Muscle of back (tissue), 11 donors: ENCODE results near the gene PRKCB. TPM values are rescaled to one million over a fixed set of nuclear protein-coding genes. Genes with fewer than 3 reads are reported as not detected.
"Not testable (repeated sequence)": the region's sequence is repeated elsewhere in the genome, so short reads cannot be mapped to it uniquely, and the experiment has no call there.

Source experiments
- DNase-seq, 3 donors: peaks; one replicate each; pipeline versions ENCODE4 v3.0.0 to v3.0.0-alpha.2; 2013
- polyA plus RNA-seq, 10 donors: library from polyadenylated mRNA; unstranded; fragments of 120-200 nt; gene quantifications; one replicate each; pipeline ENCODE4 v1.2.1, GENCODE V29; 2013; ENCODE audit not compliant: insufficient read length in 10 of 10

The PRKCB gene
- polyA plus RNA-seq, 10 donors = 1.2 to 3.6 (median 1.7) TPM

DNA sequence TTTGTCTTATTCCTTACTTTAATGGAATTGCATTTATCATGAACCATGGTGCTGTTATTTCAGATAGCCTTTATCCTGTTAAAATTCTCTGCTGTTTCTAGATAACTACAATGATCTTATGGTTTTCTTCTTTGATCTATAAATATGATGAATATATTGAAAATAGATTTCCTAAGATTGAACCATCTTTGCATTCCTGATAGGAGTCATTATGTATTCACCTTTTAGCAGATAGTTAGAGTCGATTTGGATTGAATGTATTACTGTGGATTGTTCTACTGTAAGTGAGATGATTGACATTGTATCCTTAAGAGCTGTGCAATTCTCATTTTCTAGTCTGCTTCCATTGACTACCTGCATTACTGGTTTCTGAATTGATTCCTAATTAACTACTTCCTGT lies 255.3 kb downstream of the PRKCB start:
- DNase-seq = no peak

DNA sequence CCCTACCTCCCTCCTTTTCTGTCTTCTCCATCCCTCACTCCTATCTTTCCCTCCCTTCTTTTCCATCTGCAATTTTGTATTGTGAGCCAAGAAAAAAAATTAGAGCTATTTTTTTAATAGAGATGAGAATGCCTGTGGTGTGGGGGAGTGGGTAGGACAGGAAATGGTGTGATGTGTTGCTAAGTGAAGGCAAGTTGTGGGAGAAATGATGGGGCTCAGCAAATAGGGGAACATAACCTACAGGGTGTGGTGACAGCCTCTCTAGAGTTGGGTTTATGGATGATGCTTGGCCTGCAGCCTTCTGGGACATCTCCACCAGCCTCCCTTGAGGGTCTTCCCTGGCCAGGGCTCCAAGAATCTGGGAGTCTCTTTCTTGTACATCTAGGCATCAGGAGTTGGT lies 257.3 kb downstream of the PRKCB start:
- DNase-seq = no peak

DNA sequence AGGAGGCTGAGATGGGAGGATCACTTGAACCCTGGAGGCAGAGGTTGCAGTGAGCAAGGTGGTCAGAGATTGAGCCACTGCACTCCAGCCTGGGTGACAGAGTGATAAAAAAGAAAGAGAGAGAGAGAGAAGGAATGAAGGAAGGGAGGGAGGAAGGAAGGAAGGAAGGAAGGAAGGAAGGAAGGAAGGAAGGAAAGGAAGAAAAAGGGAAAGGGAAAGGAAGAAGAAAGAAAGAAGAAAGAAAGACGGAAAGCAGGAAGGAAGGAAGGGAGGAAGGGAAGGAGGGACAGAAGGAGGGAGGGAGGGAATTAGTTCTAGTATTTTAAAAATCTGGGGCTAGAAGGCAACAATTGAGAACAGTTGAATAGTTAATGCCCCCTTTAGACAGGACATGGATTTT lies 258.9 kb downstream of the PRKCB start:
- DNase-seq = no peak

DNA sequence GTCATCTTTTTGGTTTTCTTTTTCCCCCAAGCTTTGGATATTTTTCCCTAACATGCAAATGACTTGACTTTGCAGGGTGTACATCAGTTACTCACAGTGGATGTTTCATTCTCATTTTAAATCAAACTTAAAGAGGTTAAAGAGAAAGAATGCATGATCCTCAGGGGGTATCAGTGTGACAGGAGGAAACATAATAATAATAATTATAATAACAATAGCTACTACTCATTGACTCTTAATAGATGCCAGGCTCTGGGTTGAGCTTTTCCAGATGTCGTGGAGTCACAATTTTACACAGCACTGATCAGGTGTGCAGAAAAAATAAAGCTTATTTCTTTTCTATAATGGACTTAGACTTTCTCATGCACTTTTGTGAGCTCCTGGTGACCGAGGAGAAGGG lies 263.1 kb downstream of the PRKCB start:
- DNase-seq = no peak

DNA sequence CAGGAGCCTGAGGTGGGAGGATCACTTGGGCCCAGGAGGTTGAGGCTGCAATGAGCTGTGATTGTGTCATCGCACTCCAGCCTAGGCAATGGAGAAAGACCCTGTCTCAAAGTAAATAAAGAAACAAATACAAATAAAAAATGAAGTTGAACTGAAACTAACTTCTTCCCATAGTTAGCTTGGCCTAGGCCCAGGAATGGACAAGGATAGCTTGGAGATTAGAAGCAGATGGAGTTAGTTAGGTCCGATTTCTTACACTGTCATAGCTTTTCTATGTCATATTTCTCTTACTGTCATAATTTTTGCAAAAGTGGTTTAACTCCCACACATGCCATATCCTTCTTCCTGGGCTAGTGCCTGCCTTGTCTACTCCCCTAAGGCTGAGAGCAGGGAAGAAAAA lies 265.6 kb downstream of the PRKCB start:
- DNase-seq = peak in 2 of 3 donors; percentile 17 to 39

DNA sequence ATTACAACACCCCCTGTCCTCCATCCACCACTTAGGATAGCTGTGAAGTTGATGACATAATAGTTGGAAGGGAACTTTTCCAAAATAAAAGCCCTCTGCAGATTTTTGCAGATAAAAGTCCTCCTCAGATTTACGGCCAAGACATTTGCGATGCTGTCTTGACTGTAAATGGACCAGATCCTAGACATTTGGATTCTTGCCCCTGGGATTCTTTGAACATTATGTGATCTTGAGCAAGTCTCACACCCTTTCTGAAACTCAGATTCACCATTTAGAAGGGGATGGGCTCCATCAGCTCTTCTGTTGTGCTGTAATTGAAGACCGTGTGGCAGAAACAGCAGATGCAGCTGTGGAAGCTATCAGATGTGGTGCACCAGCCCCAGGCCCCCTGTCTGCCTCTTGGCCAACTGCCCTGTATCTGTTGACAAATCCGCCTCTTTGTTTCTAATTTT lies 266.5 kb downstream of the PRKCB start:
- DNase-seq = peak in 2 of 3 donors; percentile 29 to 55

DNA sequence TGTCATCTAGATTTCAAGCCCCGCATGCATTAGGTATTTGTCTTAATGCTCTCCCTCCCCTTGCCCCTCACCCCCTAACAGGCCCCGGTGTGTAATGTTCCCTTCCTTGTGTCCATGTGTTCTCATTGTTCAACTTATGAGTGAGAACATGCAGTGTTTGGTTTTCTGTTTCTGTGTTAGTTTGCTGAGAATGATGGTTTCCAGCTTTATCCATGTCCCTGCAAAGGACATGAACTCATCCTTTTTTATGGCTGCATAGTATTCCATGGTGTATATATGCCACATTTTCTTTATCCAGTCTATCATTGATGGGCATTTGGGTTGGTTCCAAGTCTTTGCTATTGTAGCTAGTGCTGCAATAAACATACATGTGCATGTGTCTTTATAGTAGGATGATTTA lies 269.7 kb downstream of the PRKCB start:
- DNase-seq = not testable (repeated sequence)

DNA sequence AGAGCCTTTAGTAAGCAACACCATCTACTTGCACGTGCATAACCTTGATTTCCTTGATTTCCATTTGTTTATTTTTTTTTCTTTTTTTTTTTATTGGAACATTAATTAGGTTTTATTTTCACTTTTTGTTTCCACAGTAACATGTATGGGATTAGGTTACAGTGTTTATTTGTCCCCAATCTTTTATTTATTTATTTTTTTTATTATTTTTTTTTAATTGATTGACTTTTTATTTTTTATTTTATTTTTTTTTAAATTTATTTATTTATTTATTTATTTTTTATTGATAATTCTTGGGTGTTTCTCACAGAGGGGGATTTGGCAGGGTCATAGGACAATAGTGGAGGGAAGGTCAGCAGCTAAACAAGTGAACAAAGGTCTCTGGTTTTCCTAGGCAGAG lies 272.3 kb downstream of the PRKCB start:
- not testable (repeated sequence) for DNase-seq

DNA sequence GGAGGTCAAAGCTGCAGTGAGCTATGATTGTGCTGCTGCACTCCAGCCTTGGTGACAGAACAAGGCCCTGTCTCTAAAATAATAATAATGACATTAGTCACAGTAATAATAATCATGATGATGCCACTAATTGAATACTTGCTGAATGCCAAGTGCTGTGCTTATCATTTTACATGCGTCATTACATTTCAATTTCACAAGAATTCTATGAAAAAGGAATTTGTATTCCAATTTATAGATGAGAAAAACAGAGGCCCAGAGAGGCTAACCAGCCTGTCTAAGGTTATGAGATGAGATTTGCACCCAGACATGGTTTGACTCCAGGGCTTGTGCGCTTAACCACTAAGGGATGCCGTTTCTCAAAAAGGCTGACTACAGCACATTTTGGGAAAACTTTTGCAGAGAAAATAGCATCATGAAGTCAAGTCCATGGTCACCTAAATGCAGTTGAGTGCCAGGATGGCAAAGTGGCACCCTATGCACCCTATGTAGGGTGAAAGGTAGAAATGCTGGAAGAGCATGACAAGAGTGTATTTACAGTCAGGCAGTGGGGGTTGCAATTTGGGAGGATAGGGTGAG lies 276.0 kb downstream of the PRKCB start:
- no peak for DNase-seq

DNA sequence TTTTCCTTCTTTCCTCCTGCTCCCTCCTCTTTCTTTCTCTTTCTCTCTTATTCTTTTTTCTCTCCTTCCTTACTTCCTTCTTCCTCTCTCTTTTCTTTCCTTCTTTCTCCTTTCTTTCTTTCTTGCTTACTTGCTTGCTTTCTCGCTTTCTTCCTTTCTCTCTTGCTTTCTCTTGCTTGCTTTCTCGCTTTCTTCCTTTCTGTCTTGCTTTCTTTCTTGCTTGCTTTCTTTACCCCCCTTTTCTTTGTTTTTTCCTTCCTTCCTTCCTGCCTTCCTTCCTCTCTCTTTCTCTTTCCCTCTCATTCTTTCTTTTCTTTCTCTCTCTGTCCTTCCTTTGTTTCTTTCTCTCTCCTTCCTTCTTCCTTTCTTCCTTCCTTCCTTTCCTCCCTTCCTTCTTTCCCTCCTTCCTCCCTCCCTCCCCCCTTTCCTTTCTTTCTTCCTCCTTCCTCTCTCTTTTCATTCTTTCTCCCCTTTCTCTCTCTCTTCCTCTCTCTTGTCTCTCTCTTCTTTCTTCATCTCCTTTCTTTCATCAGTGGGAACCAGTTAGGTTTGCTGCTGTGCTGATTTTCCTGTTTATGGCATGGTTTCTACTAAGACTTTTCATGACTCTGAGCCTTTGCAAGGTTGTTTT lies 277.4 kb downstream of the PRKCB start:
- no peak for DNase-seq

DNA sequence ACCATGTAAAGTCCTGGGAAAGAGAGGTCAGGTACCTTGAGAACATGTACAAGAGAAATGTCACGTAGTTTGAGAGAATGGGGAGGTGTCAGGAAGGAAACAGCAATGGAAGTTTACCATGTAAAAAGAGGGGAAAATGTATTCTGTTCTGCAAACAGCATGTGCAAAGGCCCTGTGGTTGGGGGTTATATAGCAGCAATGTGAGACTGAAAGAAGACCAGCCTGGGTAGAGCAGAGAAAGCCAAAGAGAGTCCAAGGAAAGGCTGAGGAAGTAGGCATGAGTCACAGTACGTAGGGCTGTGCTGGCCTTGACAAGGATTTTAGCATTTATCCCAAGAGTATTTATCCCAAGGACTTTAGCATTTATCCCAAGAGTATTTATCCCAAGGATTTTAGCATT lies 279.1 kb downstream of the PRKCB start:
- no peak for DNase-seq

DNA sequence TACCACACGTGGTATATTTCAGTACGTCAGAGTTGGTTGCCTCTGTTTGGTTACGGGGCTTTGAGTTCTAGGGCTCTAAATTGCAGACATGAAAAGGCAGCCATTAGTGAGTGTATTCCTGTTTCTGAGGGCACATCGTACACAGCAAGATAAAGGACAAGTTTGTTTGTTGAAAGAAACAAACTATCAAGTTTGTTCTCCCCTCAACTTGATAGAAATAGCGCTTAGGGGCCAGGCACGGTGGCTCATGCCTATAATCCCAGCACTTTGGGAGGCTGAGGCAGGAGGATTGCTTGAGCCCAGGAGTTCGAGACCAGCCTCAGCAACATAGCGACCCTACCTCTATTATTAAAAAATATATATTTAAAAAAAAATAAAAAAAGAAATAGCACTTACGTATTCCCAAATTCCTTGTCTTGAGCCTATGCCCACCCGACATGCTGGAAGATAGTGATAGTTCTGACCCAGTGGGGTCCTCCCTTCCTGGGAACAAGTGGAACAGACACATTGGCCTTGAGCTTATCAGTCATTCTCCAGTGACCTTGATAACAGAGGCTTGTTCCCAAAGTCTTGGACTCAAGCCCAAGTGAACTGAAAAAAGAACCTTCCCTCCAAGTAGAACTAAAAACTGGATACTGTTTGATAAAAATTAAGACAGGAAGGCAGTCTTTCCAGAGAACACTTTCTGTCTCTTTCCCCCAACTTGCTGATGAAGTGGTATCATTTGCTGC lies 280.4 kb downstream of the PRKCB start:
- no peak for DNase-seq

DNA sequence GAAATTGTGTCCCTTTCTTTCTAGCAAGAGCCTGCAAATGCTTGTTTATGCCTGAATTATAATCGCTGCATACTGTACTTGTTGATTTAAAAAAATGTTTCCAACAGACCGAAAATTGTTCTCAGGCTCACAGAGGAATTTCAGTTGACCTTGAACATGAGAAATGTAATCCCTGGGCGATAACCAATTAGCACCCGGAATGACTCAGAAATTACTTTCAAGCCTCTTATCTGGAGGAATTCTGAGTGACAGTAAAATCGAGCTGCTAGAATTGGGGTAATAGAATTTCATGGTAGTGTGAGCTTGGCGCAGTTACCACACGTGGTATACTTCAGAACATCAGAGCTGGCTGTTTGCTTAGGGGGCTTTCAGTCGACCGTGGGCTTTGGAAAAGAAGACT lies 281.2 kb downstream of the PRKCB start:
- DNase-seq = no peak

DNA sequence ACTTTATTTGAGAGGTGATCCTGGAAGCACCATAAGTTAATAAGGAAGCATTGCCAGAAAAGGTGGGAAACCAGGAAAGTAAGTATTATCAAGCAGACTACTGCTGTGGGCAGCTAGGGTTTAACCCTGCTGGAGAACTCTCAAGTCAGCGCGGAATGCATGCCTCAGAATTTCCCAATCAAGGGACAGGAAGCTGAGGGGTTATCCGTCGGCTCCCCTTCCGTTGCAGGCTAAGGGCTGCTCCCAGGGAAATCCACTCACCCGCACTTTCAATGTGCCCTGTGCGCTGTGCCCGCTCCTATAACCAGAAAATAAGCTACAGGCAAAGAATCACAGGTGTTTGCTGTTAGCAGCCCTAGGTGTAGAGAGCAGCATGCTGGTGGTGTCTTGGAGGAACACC lies 281.9 kb downstream of the PRKCB start:
- DNase-seq = no peak

DNA sequence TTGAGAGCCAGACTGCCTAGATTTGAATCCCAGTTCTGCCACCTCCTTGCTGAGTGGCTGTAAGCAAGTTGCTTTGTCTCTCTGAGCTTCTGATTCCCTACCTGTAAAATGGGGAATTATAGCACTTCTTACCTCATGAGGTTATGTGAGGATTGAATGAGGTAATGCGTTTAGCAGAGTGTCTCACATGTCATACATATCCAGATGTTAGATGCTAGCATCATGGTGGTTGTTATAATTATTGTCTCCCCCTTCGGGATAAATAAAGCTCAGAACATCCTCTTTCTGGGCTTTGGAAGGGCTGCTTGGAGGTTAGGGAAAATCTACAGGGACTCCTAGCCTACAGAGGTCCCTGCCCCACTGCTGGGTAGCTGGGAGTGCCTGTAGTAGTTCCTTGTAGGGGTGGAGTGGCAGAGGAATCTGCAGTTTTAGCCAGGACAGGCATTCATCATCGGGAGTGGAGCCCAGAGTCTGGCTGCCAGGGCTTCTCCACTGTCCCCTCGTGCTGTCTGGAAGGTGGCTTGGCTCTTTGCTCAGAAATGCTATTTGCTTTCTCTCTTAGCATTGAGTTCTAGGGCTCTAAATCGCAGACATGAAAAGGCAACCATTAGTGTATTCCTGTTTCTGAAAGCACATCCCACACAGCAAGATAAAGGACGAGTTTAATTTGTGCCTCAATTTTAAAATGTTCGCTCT lies 282.5 kb downstream of the PRKCB start:
- DNase-seq = no peak

DNA sequence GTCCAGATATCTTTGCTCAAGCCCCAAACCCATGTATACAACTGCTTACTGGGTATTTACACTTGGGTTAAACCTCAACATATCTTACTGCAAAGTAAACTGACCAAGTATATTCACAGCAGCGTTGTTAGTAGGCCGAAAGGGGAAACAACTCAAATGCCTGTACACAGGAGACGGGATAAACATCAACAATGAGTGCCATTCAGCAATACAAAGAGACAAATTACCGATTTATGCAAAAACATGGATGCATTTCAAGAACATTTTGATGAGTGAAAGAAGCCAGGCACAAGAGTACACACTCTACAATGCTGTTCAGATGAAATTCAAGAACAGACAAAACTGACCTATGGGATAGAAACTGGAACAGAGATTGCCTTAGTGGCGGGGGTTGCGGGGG lies 284.0 kb downstream of the PRKCB start:
- DNase-seq = no peak

DNA sequence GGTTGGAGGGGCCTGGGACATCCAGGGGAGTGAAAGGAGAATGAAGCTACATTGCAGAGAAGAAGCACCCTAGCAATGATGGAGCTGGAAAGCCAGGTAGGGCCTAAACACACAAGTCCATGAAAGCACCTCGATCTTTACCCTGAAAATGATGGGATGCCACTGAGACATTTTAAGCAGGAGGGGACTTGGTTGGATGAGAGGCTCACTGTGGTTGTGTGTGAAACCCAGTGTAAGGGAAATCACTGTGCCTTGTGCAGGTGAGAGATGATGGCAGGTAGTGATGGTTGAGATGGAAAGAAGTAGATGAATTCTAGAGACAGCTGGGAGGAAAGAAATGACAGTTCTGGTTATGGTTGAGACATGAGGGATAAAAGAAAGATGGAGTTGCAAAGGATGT lies 287.5 kb downstream of the PRKCB start:
- DNase-seq = no peak

DNA sequence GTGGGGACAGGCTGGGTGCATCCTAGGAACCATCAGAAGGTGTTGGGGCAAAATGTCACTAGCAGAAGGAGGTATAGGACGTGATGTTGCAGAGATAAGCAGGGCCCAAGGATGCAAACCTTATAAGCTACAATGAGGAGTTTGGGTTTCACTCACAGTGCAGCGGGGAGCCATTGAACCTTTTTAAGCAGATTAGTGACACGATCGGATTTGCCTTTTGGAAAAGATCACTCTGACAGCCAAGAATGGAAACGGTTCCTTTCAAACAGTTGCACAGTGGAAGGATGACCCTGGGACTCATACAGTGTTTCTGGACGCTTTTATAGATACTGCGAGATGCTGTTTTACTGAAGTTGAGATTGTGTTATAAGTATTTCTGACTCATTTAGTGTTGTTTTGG lies 288.5 kb downstream of the PRKCB start:
- DNase-seq = no peak

DNA sequence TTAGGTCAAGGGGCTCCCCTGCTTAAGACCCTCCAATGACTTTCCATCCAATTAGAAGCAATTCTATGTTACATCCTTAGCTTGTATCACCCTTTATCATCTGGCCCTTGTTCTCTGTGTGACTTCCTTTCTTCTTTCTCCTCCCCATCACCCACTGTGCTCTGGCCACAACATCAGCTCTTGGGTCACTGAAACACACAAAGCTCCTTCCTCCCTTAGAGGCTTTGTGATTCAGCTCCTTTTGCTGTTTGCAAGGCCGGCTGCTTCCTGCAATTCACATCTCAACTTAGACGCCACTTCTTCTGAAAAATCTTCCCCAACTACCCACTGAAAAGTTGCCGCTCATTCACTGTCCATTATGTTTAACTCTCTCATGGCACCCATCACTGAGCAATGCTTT lies 289.4 kb downstream of the PRKCB start:
- DNase-seq = no peak

DNA sequence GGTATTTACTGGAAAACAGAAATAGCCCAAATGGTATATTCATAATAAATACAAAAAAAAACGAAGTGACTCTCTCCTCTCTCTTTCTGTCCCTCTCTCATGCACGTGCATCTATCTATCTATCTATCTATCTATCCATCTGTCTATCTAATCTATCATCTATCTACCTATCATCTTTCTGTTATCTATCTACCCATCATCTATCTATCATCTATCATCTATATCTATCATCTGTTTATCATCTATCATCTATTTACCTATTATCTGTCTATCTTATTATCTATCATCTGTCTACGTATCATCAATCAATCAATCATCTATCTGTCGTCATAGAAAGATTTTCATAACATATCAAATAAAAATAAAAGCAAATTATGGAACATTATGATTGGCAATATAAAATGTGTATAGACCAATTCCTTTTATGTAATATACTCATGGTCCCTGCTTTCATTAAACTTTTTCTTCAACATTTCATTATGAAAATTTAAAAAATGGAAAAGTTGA lies 293.7 kb downstream of the PRKCB start:
- no peak for DNase-seq

DNA sequence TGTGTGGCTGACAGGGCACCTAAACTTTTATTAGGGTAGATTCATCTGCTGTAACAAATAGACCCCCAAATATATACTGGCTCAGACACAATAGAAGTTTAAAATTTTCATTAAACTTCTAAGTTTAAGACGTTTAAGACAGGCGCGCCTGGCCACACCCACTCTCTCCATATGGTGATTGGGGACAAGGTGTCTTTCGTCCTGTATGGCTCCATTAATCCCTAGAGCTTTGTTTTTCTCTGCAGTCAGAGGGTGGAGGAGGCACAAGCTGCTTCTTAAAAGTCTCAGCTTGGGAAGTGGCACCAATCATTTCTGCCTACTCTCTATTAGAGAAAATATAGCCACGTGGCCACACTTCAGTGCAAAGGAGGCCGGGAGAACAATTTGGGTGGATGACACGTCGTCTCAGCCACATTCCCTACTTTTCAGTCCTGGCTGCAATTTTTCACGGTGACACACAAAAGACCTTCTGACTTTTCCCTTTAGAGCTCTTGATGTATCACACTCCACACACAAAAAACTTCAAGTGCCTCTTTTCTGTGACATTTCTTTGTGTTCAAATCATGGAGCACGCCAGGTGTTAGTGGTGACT lies 294.8 kb downstream of the PRKCB start:
- no peak for DNase-seq

DNA sequence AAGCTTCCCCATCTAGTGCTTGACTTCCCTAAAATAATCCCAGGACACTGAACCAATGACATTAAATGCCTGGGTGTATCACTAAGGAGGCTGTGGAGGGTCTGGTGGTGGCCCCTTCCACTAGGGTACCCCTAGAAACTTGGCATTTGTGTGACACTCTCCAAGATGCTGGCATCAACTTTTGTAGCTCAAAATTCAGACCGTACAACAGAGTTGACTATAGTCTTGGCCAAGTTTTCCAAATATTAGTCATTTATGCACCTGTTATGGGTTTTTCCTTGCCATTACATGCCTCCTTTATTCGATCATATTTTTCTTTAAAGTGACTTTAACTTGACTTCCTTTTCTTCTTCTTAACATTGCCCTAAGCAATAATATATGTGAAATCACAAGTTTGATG lies 295.5 kb downstream of the PRKCB start:
- no peak for DNase-seq
